CD4-positive, alpha-beta T cell (primary cell): ENCODE data around the gene MOGAT1. TPM values are rescaled to one million over a fixed set of nuclear protein-coding genes. Genes with fewer than 3 reads are reported as not detected.

Source experiments
- ATAC-seq: fragments of 200-7000 bp; cut with Tn5 transposase; one replicate; pipeline ENCODE4 v1.10.0; 2022; ENCODE audit warnings: mild to moderate bottlenecking; ENCODE audit not compliant: poor library complexity
- CTCF ChIA-PET: fragments of 350-600 bp; sonication (Branson Sonifier 250); formaldehyde crosslinking; loops from one replicate; lab custom pipeline; 2021; ENCODE audit warnings: antibody characterized with exemption, inconsistent platforms; lab: Charles Lee
- POLR2A ChIA-PET: fragments of 350-600 bp; sonication (Branson Sonifier 250); formaldehyde crosslinking; loops from one replicate; lab custom pipeline; 2021; ENCODE audit warnings: antibody characterized with exemption, inconsistent platforms; lab: Charles Lee
- DNase-seq, 14 experiments: peaks; one replicate each; pipeline ENCODE4 v3.0.0-alpha.2; 2013 to 2020; ENCODE audit warnings: mixed read lengths in 2 of 14
- H3K27ac ChIP-seq, 2 donors: one replicate each; pipeline versions ENCODE4 v1.5.1 to v1.7.0; 2013; ENCODE audit warnings: low read length in 2 of 2, low read depth in 1 of 2, mild to moderate bottlenecking in 1 of 2
- H3K27me3 ChIP-seq, 2 experiments: 1 replicate in 1 of 2; 2 replicates in 1 of 2; pipeline versions ENCODE4 v1.6.1 to v1.7.0; 2013; ENCODE audit warnings: low read length in 2 of 2, control low read depth in 1 of 2, mild to moderate bottlenecking in 1 of 2, moderate library complexity in 1 of 2; ENCODE audit not compliant: insufficient read depth in 2 of 2, control insufficient read depth in 1 of 2
- H3K36me3 ChIP-seq: one replicate; pipeline ENCODE4 v1.6.1; 2013; ENCODE audit warnings: low read length, control low read depth; ENCODE audit not compliant: insufficient read depth
- H3K4me1 ChIP-seq: one replicate; pipeline ENCODE4 v1.6.1; 2013; ENCODE audit warnings: low read length, control low read depth; ENCODE audit not compliant: insufficient read depth
- H3K4me3 ChIP-seq: one replicate; pipeline ENCODE4 v1.5.1; 2013; ENCODE audit warnings: mild to moderate bottlenecking, low read length, moderate library complexity
- H3K9me3 ChIP-seq, 2 experiments: 1 replicate in 1 of 2; 2 replicates in 1 of 2; pipeline versions ENCODE4 v1.6.1 to v1.7.0; 2013; ENCODE audit warnings: low read length in 2 of 2, mild to moderate bottlenecking in 2 of 2, control low read depth in 1 of 2, moderate library complexity in 1 of 2; ENCODE audit not compliant: control insufficient read depth in 1 of 2, insufficient read depth in 1 of 2
- H3K27ac Mint-ChIP-seq: one replicate; pipeline ENCODE4 v1.8.0; 2020; ENCODE audit warnings: mixed read lengths
- H3K27me3 Mint-ChIP-seq: one replicate; pipeline ENCODE4 v1.8.0; 2021; ENCODE audit warnings: mixed read lengths
- H3K36me3 Mint-ChIP-seq: one replicate; pipeline ENCODE4 v1.8.0; 2021; ENCODE audit warnings: low read depth, mixed read lengths
- H3K4me1 Mint-ChIP-seq: one replicate; pipeline ENCODE4 v1.8.0; 2021; ENCODE audit warnings: low read depth, mixed read lengths
- H3K4me3 Mint-ChIP-seq: one replicate; pipeline ENCODE4 v1.8.0; 2020; ENCODE audit warnings: mild to moderate bottlenecking, mixed read lengths
- H3K9me3 Mint-ChIP-seq: one replicate; pipeline ENCODE4 v1.8.0; 2020; ENCODE audit warnings: mixed read lengths
- CTCF ChIP-seq: fragments of 200-600 bp; IDR thresholded peaks from one replicate; pipeline ENCODE4 v1.8.0; 2022; ENCODE audit warnings: antibody characterized with exemption, mild to moderate bottlenecking
- intact Hi-C, 2 experiments: fragments of 100-400 bp; cut with DNase I in 1 of 2; cut with micrococcal nuclease in 1 of 2; formaldehyde crosslinking; loops; one replicate each; pipeline versions ENCODE4 v1.15.1 to v1.9.0; 2023 to 2025; cut with DNase I, micrococcal nuclease
- total RNA-seq, 174 experiments: library from RNA in 2 of 174; stranded (reverse) in 2 of 174; gene quantifications; one replicate each; pipeline ENCODE4 v1.2.3 and lab custom pipeline; 2021 to 2026

The MOGAT1 gene
- total RNA-seq, 2 experiments from 2014 or later, result not detected

- Histone ChIP-seq H3K27ac (peak within 1 kb of the TSS; percentile 94 to 99), H3K27me3 (no peaks in the 10 kb centered on the region), H3K4me3 (peak within 1 kb of the TSS; percentile 83), H3K4me1 (peaks cover 28% of the 10 kb centered on the region), H3K9me3 (no peaks in the 10 kb centered on the region), H3K36me3 (no peaks in the 10 kb centered on the region)
- Mint-ChIP-seq H3K27me3 (no peaks in the 10 kb centered on the region), H3K4me1 (peaks cover 57% of the 10 kb centered on the region), H3K4me3 (peak within 1 kb of the TSS; percentile 96), H3K36me3 (peaks cover 16% of the 10 kb centered on the region), H3K9me3 (no peaks in the 10 kb centered on the region), H3K27ac (peak within 1 kb of the TSS; percentile 99)
- POLR2A ChIA-PET, result interaction anchor here (0.6 kb wide), 1 partner anchor 184 kb away, joined by 4 read pairs; no protein-coding TSS in a partner anchor
- peak; percentile 90 for ATAC-seq
- intact Hi-C loops, result loop anchor here in 1 of 2 experiments (2.0 to 5.0 kb wide), 2 partner anchors 207 to 1301 kb away; partner anchors contain the start of gene MRPL44
- CTCF ChIA-PET, result no interaction called here
- no peak for TF ChIP-seq CTCF
- DNase-seq, result peak; percentile 85 to 99 (median 92)
These were observed 15.5 kb upstream of the MOGAT1 start, which contains the start of gene FARSB for GRCh38 chr2:222655787-222656525. TSS of gene FARSB (minus strand) at chr2:222656092. CDS start at chr2:222656073, 19 bp downstream.

- ChIA-PET CTCF (no interaction called here), POLR2A (no interaction called here)
- DNase-seq (peak in 1 of 14 experiments; percentile 19), ATAC-seq (peak; percentile 16)
- no peaks in the 10 kb centered on the region for H3K9me3 Mint-ChIP-seq
- no peaks in the 10 kb centered on the region for H3K9me3 ChIP-seq
- no peaks in the 10 kb centered on the region for H3K27me3 ChIP-seq
- TF ChIP-seq CTCF, result no peak
- H3K36me3 Mint-ChIP-seq, result peaks cover 16% of the 10 kb centered on the region
- H3K4me3 ChIP-seq, result peak overlapping the region; percentile 83
- H3K4me3 Mint-ChIP-seq, result peak overlapping the region; percentile 96
- peaks cover 49% of the 10 kb centered on the region for H3K4me1 Mint-ChIP-seq
- no peaks in the 10 kb centered on the region for H3K27me3 Mint-ChIP-seq
- intact Hi-C loops, result loop anchor here in 1 of 2 experiments (5.0 kb wide), 1 partner anchor 1301 kb away; the partner anchor contains the start of gene MRPL44
- H3K27ac Mint-ChIP-seq, result peak overlapping the region; percentile 99
- no peaks in the 10 kb centered on the region for H3K36me3 ChIP-seq
- peak overlapping the region; percentile 94 to 99 for H3K27ac ChIP-seq
- peaks cover 27% of the 10 kb centered on the region for H3K4me1 ChIP-seq
These were observed 14.7 kb upstream of the MOGAT1 start for GRCh38 chr2:222656526-222657446.

- Histone ChIP-seq H3K4me1 (no peaks in the 10 kb centered on the region), H3K27ac (no peak overlapping the region), H3K9me3 (no peaks in the 10 kb centered on the region), H3K4me3 (no peak overlapping the region), H3K27me3 (no peaks in the 10 kb centered on the region), H3K36me3 (no peaks in the 10 kb centered on the region)
- intact Hi-C loops, result no loop called here
- CTCF ChIA-PET, result no interaction called here
- no peak for ATAC-seq
- TF ChIP-seq CTCF, result no peak
- POLR2A ChIA-PET, result no interaction called here
- H3K9me3 Mint-ChIP-seq, result no peaks in the 10 kb centered on the region
- H3K27ac Mint-ChIP-seq, result no peak overlapping the region
- H3K4me3 Mint-ChIP-seq, result no peak overlapping the region
- H3K27me3 Mint-ChIP-seq, result peaks cover 16% of the 10 kb centered on the region
- no peaks in the 10 kb centered on the region for H3K36me3 Mint-ChIP-seq
- H3K4me1 Mint-ChIP-seq, result no peaks in the 10 kb centered on the region
- no peak for DNase-seq
These were observed 8.0 kb upstream of the MOGAT1 start for GRCh38 chr2:222663479-222663878.
